ENCODE results near the gene GOLGA6A. TPM values are rescaled to one million over a fixed set of nuclear protein-coding genes. Genes with fewer than 3 reads are reported as not detected.
"Not testable (repeated sequence)": the region's sequence is repeated elsewhere in the genome, so short reads cannot be mapped to it uniquely, and the experiment has no call there.

Gene GOLGA6A
- total RNA-seq, 2 experiments from 2014 or later: not detected

DNA sequence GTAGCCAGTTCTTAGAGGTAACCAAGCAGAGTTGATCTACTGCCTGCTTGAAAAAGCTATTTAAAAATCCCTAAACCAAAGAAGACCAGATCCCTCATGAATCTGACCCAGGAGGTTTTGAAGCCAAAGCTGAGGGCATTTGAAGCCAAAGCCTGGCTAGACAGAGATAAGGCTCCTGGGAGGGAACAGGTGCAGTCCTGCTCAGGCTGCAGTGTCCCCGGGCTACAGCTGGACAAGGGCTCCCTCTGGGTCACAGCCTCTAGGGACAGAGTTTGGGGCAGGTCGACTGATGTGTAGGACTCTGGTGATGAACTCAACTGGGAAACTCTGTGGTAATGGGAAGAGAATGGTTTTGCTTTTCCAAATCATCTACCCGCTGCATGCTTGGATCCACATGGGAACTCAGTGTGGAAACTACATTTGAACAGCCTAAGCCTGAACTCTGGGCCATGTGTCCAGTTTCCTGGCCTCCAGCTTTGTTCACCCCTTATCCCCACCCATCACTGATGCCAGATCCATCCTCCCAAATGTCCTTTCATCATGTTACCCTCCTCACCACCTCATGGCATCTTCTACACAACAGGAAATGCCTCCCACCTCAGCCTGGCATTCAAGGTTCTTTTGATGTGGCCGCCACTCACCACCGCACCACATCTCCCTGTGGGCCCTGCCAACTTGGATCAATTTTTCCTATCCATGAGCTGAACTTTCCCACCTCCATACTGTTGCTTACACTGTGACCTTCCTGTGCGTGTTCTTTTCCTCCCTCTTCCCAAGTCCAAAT lies 23.1 kb downstream of the GOLGA6A start:
- H3K4me3 Mint-ChIP-seq; POLR2A ChIA-PET; intact Hi-C loops (cut with micrococcal nuclease); H3K27ac Mint-ChIP-seq; H3K27me3 Mint-ChIP-seq; H3K9me3 Mint-ChIP-seq; H3K36me3 Mint-ChIP-seq; DNase-seq: not testable (repeated sequence)
- peaks cover 12% of the 10 kb centered on the region for H3K4me1 Mint-ChIP-seq (ENCODE audit: low read depth)
- CTCF ChIA-PET: interaction anchor here (1.6 kb wide), 2 partner anchors 10 to 86 kb away, joined by 4 to 7 read pairs; no protein-coding TSS in a partner anchor

- H3K9me3 Mint-ChIP-seq; CTCF ChIA-PET; intact Hi-C loops (cut with micrococcal nuclease); POLR2A ChIA-PET; H3K27ac Mint-ChIP-seq; H3K27me3 Mint-ChIP-seq; H3K4me3 Mint-ChIP-seq; H3K36me3 Mint-ChIP-seq: not testable (repeated sequence)
- DNase-seq: peak; percentile 41
- peaks cover 14% of the 10 kb centered on the region for H3K4me1 Mint-ChIP-seq (ENCODE audit: low read depth)
These were observed 26.0 kb downstream of the GOLGA6A start for GRCh38 chr15:74056330-74056729.

GRCh38 chr15:74055804-74056203 lies 26.5 kb downstream of the GOLGA6A start:
- no peak overlapping the region for H3K4me3 Mint-ChIP-seq
- no peaks in the 10 kb centered on the region for H3K36me3 Mint-ChIP-seq
- no peak overlapping the region for H3K27ac Mint-ChIP-seq
- peaks cover 14% of the 10 kb centered on the region for H3K4me1 Mint-ChIP-seq (ENCODE audit: low read depth)
- POLR2A ChIA-PET: no interaction called here
- CTCF ChIA-PET: interaction anchor here (2.4 kb wide), 1 partner anchor 264 kb away, joined by 10 read pairs; no protein-coding TSS in a partner anchor
- no peaks in the 10 kb centered on the region for H3K9me3 Mint-ChIP-seq
- no peaks in the 10 kb centered on the region for H3K27me3 Mint-ChIP-seq
- DNase-seq: no peak
- intact Hi-C loops (cut with micrococcal nuclease): no loop called here

DNA sequence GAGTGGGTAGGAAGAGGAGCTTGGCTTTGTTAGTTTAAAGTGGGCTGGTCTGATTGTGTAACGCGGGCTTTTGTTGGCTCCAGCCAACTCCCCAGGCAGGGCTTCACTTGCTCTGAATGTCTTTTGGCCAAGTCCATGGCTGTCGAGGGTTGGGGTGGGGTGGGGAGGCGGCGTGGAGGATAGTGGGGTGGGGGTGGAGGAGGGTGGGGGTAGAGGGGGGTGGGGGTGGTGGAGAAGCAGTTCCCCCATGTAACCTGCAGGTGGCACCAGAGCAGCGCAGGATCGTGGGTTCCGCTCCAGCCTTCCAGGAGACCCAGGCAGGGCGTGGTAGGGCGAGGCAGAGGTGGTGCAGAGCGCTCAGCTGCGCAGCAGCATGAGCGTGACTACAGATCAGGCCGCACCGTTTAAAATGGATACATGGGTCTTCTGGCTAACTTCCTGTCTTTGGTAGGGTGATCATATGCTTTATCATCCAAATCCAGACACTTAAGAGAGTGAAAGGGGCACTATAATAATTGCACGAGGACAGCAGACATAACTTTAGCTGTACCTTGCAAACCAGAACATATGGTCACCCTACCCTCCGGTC lies 28.3 kb downstream of the GOLGA6A start:
- Mint-ChIP-seq H3K27me3 (no peaks in the 10 kb centered on the region), H3K4me3 (no peak overlapping the region), H3K36me3 (no peaks in the 10 kb centered on the region), H3K9me3 (no peaks in the 10 kb centered on the region), H3K4me1 (ENCODE audit: low read depth) (peaks cover 5% of the 10 kb centered on the region), H3K27ac (no peak overlapping the region)
- CTCF ChIA-PET: interaction anchor here (0.6 to 4.3 kb wide), 17 partner anchors 9 to 272 kb away, joined by 3 to 28 read pairs (median 5); partner anchors contain the start of genes ISLR2 and PML
- peak; percentile 83 for DNase-seq
- intact Hi-C loops (cut with micrococcal nuclease): loop anchor here (5.0 kb wide), 2 partner anchors 73 to 268 kb away; no protein-coding TSS in a partner anchor
- POLR2A ChIA-PET: no interaction called here

DNA sequence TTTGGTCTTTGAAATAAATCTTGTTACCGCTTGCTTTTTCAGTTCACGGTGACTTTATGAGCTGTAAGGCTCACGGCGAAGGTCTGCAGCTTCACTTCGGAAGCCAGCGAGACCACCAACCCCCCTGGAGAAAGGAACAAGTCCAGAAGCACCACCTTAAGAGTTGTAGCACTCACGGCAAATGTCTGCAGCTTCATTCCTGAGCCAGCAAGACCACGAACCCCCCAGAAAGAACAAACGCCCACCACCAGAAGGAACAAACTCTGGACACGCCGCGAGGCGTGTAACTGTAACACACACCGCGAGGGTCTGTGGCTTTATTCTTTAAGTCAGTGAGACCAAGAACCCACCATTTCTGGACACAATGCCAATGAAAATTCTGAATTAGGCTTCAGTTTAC lies 28.8 kb downstream of the GOLGA6A start:
- no peaks in the 10 kb centered on the region for H3K36me3 Mint-ChIP-seq
- no peaks in the 10 kb centered on the region for H3K9me3 Mint-ChIP-seq
- H3K4me3 Mint-ChIP-seq: no peak overlapping the region
- CTCF ChIA-PET: interaction anchor here (0.7 to 4.3 kb wide), 12 partner anchors 12 to 273 kb away, joined by 3 to 28 read pairs (median 6); partner anchors contain the start of genes ISLR2 and PML
- POLR2A ChIA-PET: no interaction called here
- intact Hi-C loops (cut with micrococcal nuclease): loop anchor here (5.0 kb wide), 2 partner anchors 74 to 269 kb away; no protein-coding TSS in a partner anchor
- H3K27me3 Mint-ChIP-seq: no peaks in the 10 kb centered on the region
- H3K4me1 Mint-ChIP-seq (ENCODE audit: low read depth): peaks cover 5% of the 10 kb centered on the region
- no peak overlapping the region for H3K27ac Mint-ChIP-seq
- no peak for DNase-seq

DNA sequence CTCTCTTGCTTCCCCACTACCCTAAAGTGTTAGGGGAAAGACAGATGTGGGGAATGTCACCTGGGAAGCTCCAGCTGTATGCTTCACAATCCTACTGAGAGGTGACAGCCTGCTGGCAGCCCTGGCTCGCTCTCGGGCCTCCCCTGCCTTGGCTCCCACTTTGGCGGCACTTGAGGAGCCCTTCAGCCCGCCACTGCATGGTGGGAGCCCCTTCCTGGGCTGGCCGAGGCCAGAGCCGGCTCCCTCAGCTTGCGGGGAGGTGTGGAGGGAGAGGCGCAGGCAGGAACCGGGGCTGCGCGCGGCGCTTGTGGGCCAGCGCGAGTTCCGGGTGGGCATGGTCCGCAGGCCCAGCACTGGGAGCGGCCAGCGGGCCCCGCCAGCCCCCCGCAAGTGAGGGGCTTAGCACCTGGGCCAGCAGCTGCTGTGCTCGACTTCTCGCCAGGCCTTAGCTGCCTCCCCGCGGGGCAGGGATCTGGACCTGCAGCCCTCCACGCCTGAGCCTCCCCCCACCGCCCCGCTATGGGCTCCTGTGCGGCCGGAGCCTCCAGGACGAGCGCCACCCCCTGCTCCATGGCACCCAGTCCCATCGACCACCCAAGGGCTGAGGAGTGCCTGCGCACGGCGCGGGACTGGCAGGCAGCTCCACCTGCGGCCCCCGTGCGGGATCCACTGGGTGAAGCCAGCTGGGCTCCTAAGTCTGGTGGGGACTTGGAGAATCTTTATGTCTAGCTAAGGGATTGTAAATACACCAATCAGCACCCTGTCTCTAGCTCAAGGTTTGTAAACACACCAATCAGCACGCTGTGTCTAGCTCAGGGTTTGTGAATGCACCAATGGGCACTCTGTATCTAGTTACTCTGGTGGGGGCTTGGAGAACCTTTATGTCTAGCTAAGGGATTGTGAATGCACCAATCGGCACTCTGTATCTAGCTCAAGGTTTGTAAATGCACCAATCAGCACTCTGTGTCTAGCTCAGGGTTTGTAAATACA lies 29.8 kb downstream of the GOLGA6A start:
- H3K4me3 Mint-ChIP-seq, H3K27me3 Mint-ChIP-seq, H3K9me3 Mint-ChIP-seq, DNase-seq, H3K27ac Mint-ChIP-seq, POLR2A ChIA-PET, H3K36me3 Mint-ChIP-seq: not testable (repeated sequence)
- CTCF ChIA-PET: interaction anchor here (0.6 to 4.3 kb wide), 13 partner anchors 9 to 270 kb away, joined by 3 to 28 read pairs (median 5); partner anchors contain the start of gene PML
- intact Hi-C loops (cut with micrococcal nuclease): loop anchor here (5.0 kb wide), 2 partner anchors 75 to 270 kb away; no protein-coding TSS in a partner anchor
- H3K4me1 Mint-ChIP-seq (ENCODE audit: low read depth): peaks cover 13% of the 10 kb centered on the region

DNA sequence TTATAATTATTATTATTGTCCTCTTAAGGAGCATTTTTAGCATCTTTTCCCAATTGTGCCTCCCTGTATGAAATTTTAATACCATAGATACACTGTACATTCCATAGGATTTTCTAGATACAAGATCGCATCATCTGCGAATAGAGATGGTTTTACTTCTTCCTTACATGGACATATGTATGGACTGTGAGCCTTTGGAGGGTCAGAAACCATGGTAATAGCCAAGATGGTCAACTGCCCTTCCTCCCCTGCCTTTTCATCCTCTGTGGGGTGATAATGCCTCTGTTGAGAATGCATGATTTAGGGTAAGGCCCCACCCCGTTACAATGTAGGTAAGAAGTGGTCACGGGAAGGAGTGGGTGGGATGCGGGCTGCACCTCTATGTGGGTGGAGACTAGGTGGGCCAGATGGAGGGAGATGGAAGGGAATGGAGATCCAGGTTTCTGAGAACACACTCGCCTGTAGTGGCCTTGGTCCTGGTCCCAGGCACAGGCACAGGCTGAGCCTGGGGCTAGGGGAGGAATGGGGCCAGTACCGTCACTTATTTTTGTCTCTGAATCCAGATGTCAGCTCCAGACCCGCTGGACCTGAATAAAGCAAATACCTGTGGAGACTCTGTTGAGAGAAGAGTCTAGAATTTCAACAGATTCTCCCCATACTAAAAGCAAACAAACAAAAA lies 31.7 kb downstream of the GOLGA6A start:
- H3K9me3 Mint-ChIP-seq: no peaks in the 10 kb centered on the region
- H3K4me3 Mint-ChIP-seq: no peak overlapping the region
- H3K4me1 Mint-ChIP-seq (ENCODE audit: low read depth): peaks cover 14% of the 10 kb centered on the region
- H3K36me3 Mint-ChIP-seq: no peaks in the 10 kb centered on the region
- H3K27me3 Mint-ChIP-seq: no peaks in the 10 kb centered on the region
- DNase-seq: no peak
- intact Hi-C loops (cut with micrococcal nuclease): loop anchor here (5.0 kb wide), 2 partner anchors 77 to 272 kb away; no protein-coding TSS in a partner anchor
- CTCF ChIA-PET: interaction anchor here (1.2 to 5.3 kb wide), 5 partner anchors 12 to 258 kb away, joined by 3 to 98 read pairs (median 28); no protein-coding TSS in a partner anchor
- H3K27ac Mint-ChIP-seq: no peak overlapping the region
- POLR2A ChIA-PET: no interaction called here

DNA sequence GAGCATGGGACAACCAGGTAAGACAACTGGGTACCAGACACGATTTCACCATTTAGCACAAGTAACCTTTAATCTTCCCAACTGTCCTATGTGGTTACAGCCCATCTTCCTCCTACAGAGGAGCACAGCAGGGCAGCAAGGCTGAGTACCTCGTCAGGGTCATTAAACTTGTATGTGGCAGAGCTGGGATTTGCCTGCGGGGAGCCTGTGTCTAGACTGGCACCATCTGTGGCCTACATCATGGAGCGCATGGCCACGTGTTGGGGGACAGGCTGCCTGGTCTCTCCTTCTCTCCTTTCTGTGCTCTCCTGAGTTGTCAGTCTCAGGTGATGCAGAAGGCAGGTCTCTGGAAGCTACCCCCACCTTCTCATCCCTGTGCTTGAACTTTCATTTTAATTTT lies 32.2 kb downstream of the GOLGA6A start:
- Mint-ChIP-seq H3K9me3 (no peaks in the 10 kb centered on the region), H3K4me1 (ENCODE audit: low read depth) (peaks cover 14% of the 10 kb centered on the region), H3K36me3 (no peaks in the 10 kb centered on the region), H3K4me3 (no peak overlapping the region), H3K27ac (no peak overlapping the region), H3K27me3 (no peaks in the 10 kb centered on the region)
- DNase-seq: no peak
- intact Hi-C loops (cut with micrococcal nuclease): loop anchor here (5.0 kb wide), 2 partner anchors 77 to 272 kb away; no protein-coding TSS in a partner anchor
- ChIA-PET POLR2A (no interaction called here), CTCF (interaction anchor here (1.0 to 5.3 kb wide), 6 partner anchors 9 to 93 kb away, joined by 3 to 98 read pairs (median 14); partner anchors contain the start of gene PML)

DNA sequence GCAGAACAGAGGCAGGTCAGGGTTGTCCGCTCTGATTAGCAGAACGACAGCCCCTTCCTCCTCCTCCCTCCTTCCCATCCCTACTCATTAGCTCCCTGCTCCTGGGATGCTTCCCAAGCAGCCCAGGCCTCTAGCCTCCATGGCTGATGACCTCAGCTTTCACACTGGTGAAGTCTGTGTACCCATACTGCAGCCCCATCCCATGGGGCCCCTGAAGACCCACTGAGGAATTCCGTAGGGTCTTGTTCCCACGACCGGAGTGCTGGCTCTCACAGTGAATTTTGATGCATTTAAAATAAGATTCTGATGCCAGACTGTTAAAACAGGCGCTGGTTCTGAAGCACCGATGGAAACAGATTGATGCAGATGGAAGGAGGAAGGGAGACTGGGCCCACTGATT lies 36.1 kb downstream of the GOLGA6A start:
- no peak for DNase-seq
- no peaks in the 10 kb centered on the region for H3K9me3 Mint-ChIP-seq
- intact Hi-C loops (cut with micrococcal nuclease): loop anchor here (5.0 kb wide), 1 partner anchor 74 kb away; no protein-coding TSS in a partner anchor
- H3K4me3 Mint-ChIP-seq: no peak overlapping the region
- no peaks in the 10 kb centered on the region for H3K36me3 Mint-ChIP-seq
- CTCF ChIA-PET: interaction anchor here (1.6 to 5.3 kb wide), 2 partner anchors 14 to 74 kb away, joined by 5 to 98 read pairs; no protein-coding TSS in a partner anchor
- H3K27me3 Mint-ChIP-seq: no peaks in the 10 kb centered on the region
- H3K4me1 Mint-ChIP-seq (ENCODE audit: low read depth): peaks cover 8% of the 10 kb centered on the region
- H3K27ac Mint-ChIP-seq: no peak overlapping the region
- POLR2A ChIA-PET: no interaction called here

GRCh38 chr15:74045636-74046274 lies 36.6 kb downstream of the GOLGA6A start:
- no peak for DNase-seq
- Mint-ChIP-seq H3K9me3 (no peaks in the 10 kb centered on the region), H3K36me3 (no peaks in the 10 kb centered on the region), H3K4me1 (ENCODE audit: low read depth) (peaks cover 8% of the 10 kb centered on the region), H3K27ac (no peak overlapping the region), H3K4me3 (no peak overlapping the region), H3K27me3 (no peaks in the 10 kb centered on the region)
- POLR2A ChIA-PET: no interaction called here
- CTCF ChIA-PET: interaction anchor here (1.6 to 5.3 kb wide), 2 partner anchors 14 to 73 kb away, joined by 5 to 98 read pairs; no protein-coding TSS in a partner anchor
- intact Hi-C loops (cut with micrococcal nuclease): loop anchor here (5.0 kb wide), 1 partner anchor 73 kb away; no protein-coding TSS in a partner anchor
